ENCODE measurements around the gene AUH. TPM values are rescaled to one million over a fixed set of nuclear protein-coding genes. Genes with fewer than 3 reads are reported as not detected.

AUH gene
- total and polyA plus RNA-seq, 10 of the 15 experiments (the other 5 are each of a cell fraction or from before 2014, with no cell fraction given), result 1.7 to 7.3 (median 4.6) TPM

- TF ChIP-seq EP300 (IDR thresholded peaks at IDR 0.05; ENCODE audit: borderline replicate concordance in 1 of 2, control insufficient read depth in 1 of 2, low read depth in 2 of 2, low read length in 2 of 2), result no peak
Observed at GRCh38 chr9:91383577-91383976, 21.9 kb upstream of the AUH start (continued).

- POLR2A ChIA-PET, result no interaction called here
Observed at GRCh38 chr9:91382298-91382697, 20.6 kb upstream of the AUH start.

More at GRCh38 chr9:91382298-91382697, 20.6 kb upstream of the AUH start:
- intact Hi-C loops (cut with micrococcal nuclease; ENCODE audit: unreplicated experiment), result no loop called here
- TF ChIP-seq, protein P1, sequence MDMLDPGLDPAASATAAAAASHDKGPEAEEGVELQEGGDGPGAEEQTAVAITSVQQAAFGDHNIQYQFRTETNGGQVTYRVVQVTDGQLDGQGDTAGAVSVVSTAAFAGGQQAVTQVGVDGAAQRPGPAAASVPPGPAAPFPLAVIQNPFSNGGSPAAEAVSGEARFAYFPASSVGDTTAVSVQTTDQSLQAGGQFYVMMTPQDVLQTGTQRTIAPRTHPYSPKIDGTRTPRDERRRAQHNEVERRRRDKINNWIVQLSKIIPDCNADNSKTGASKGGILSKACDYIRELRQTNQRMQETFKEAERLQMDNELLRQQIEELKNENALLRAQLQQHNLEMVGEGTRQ (IDR thresholded peaks at IDR 0.05; ENCODE audit: borderline replicate concordance, low read depth, low read length), result no peak
- TF ChIP-seq, protein P2, sequence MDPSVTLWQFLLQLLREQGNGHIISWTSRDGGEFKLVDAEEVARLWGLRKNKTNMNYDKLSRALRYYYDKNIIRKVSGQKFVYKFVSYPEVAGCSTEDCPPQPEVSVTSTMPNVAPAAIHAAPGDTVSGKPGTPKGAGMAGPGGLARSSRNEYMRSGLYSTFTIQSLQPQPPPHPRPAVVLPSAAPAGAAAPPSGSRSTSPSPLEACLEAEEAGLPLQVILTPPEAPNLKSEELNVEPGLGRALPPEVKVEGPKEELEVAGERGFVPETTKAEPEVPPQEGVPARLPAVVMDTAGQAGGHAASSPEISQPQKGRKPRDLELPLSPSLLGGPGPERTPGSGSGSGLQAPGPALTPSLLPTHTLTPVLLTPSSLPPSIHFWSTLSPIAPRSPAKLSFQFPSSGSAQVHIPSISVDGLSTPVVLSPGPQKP (IDR thresholded peaks at IDR 0.05; ENCODE audit: low read depth, low read length), result no peak
- TF ChIP-seq CHD2 (IDR thresholded peaks at IDR 0.05; ENCODE audit: borderline replicate concordance, low read depth, low read length), result no peak
- TF ChIP-seq TARDBP (IDR thresholded peaks at IDR 0.05; ENCODE audit: borderline replicate concordance), result no peak
- no peak for TF ChIP-seq CBFB (IDR thresholded peaks at IDR 0.05; ENCODE audit: low read depth)
- TF ChIP-seq ATF2 (IDR thresholded peaks at IDR 0.05; ENCODE audit: low read length), result no peak
- ChIA-PET CTCF (no interaction called here), RAD21 (ENCODE audit: unreplicated experiment) (no interaction called here), SMC1A (ENCODE audit: uncharacterized antibody, unreplicated experiment) (interaction anchor here (0.6 kb wide), 1 partner anchor 1842 kb away, joined by 3 read pairs; no protein-coding TSS in a partner anchor)
- Histone ChIP-seq H3K27ac (ENCODE audit: control insufficient read depth, insufficient read depth) (no peak overlapping the region), H3K4me2 (ENCODE audit: control insufficient read depth, insufficient read depth) (no peak overlapping the region), H2AFZ (ENCODE audit: control insufficient read depth, low read depth, low read length) (no peak overlapping the region), H3K27me3 (replicated peaks in 1 of 2; ENCODE audit: control insufficient read depth in 2 of 2, insufficient read depth in 2 of 2, low read length in 1 of 2) (no peaks in the 10 kb centered on the region; a peak in 1 of 4 replicates), H3K79me2 (ENCODE audit: control insufficient read depth, insufficient read depth, low read length) (no peaks in the 10 kb centered on the region), H3K36me3 (ENCODE audit: control insufficient read depth in 2 of 2, insufficient read depth in 2 of 2, low read length in 1 of 2) (no peaks in the 10 kb centered on the region), H3K9ac (ENCODE audit: control insufficient read depth, insufficient read depth, low read length) (no peak overlapping the region), H4K20me1 (ENCODE audit: control insufficient read depth, insufficient read depth) (no peaks in the 10 kb centered on the region), H3K4me1 (ENCODE audit: control insufficient read depth, insufficient read depth, low read length) (no peaks in the 10 kb centered on the region), H3K4me3 (no peak overlapping the region), H3K9me3 (replicated peaks; ENCODE audit: control insufficient read depth, insufficient read depth, low read length) (no peaks in the 10 kb centered on the region; the same call in 2 of the 3 replicates)
- FAIRE-seq, result no peak
- in situ Hi-C loops (cut with MboI), result no loop called here
- no peak for DNase-seq (ENCODE audit: low read depth, low spot score)
- no TSS peak for BruUV-seq (replicated peaks)
- ATAC-seq, result no peak
- WGBS (ENCODE audit: insufficient coverage, insufficient replicate concordance, low lambda C conversion rate, missing lambda C conversion rate), result 92% methylated on average over 4 of the region's 4 CpGs
